ENCODE data around the gene PSPC1. TPM values are rescaled to one million over a fixed set of nuclear protein-coding genes. Genes with fewer than 3 reads are reported as not detected.

The PSPC1 gene
- total RNA-seq, 2 donors from 2014 or later: 24.6 to 28.3 TPM

GRCh38 chr13:19810996-19811881 lies 28.5 kb upstream of the PSPC1 start:
- Histone ChIP-seq H3K27ac (no peak overlapping the region), H3K36me3 (no peaks in the 10 kb centered on the region), H3K27me3 (no peaks in the 10 kb centered on the region), H3K4me3 (no peak overlapping the region), H3K4me1 (no peaks in the 10 kb centered on the region), H3K9me3 (no peaks in the 10 kb centered on the region)
- no peak for TF ChIP-seq CTCF (IDR thresholded peaks at IDR 0.05)
- no peak for DNase-seq (ENCODE audit: low spot score)

GRCh38 chr13:19810151-19810550 lies 27.4 kb upstream of the PSPC1 start:
- no peak for DNase-seq (ENCODE audit: low spot score)
- TF ChIP-seq CTCF (IDR thresholded peaks at IDR 0.05): no peak
- H3K27me3 ChIP-seq: no peaks in the 10 kb centered on the region
- no peaks in the 10 kb centered on the region for H3K9me3 ChIP-seq
- no peaks in the 10 kb centered on the region for H3K36me3 ChIP-seq
- H3K27ac ChIP-seq: no peak overlapping the region
- no peak overlapping the region for H3K4me3 ChIP-seq
- H3K4me1 ChIP-seq: no peaks in the 10 kb centered on the region

- TF ChIP-seq CTCF (IDR thresholded peaks at IDR 0.05): no peak
- no peaks in the 10 kb centered on the region for H3K27me3 ChIP-seq
Measured at GRCh38 chr13:19805765-19806164, 23.0 kb upstream of the PSPC1 start.

GRCh38 chr13:19795956-19796355 lies 13.2 kb upstream of the PSPC1 start:
- no peak for DNase-seq (ENCODE audit: low spot score)
- no peak for TF ChIP-seq CTCF (IDR thresholded peaks at IDR 0.05)
- Histone ChIP-seq H3K4me3 (no peak overlapping the region), H3K36me3 (no peaks in the 10 kb centered on the region), H3K9me3 (no peaks in the 10 kb centered on the region), H3K27ac (no peak overlapping the region), H3K27me3 (no peaks in the 10 kb centered on the region), H3K4me1 (no peaks in the 10 kb centered on the region)

More at GRCh38 chr13:19805765-19806164, 23.0 kb upstream of the PSPC1 start:
- Histone ChIP-seq H3K27ac (no peak overlapping the region), H3K36me3 (no peaks in the 10 kb centered on the region), H3K4me3 (no peak overlapping the region), H3K4me1 (no peaks in the 10 kb centered on the region), H3K9me3 (no peaks in the 10 kb centered on the region)
- no peak for DNase-seq (ENCODE audit: low spot score)

GRCh38 chr13:19794631-19795030 lies 11.9 kb upstream of the PSPC1 start:
- no peak for TF ChIP-seq CTCF (IDR thresholded peaks at IDR 0.05)
- Histone ChIP-seq H3K9me3 (no peaks in the 10 kb centered on the region), H3K27me3 (no peaks in the 10 kb centered on the region), H3K4me1 (no peaks in the 10 kb centered on the region), H3K4me3 (no peak overlapping the region), H3K27ac (no peak overlapping the region), H3K36me3 (no peaks in the 10 kb centered on the region)
- DNase-seq (ENCODE audit: low spot score): no peak
